ENCODE measurements around the gene SDF4. TPM values are rescaled to one million over a fixed set of nuclear protein-coding genes. Genes with fewer than 3 reads are reported as not detected.

The SDF4 gene
- total and polyA plus RNA-seq, 2 of the 8 experiments (the other 6 are each of a cell fraction or from before 2014, with no cell fraction given) = 45.5 to 75.6 TPM

DNA sequence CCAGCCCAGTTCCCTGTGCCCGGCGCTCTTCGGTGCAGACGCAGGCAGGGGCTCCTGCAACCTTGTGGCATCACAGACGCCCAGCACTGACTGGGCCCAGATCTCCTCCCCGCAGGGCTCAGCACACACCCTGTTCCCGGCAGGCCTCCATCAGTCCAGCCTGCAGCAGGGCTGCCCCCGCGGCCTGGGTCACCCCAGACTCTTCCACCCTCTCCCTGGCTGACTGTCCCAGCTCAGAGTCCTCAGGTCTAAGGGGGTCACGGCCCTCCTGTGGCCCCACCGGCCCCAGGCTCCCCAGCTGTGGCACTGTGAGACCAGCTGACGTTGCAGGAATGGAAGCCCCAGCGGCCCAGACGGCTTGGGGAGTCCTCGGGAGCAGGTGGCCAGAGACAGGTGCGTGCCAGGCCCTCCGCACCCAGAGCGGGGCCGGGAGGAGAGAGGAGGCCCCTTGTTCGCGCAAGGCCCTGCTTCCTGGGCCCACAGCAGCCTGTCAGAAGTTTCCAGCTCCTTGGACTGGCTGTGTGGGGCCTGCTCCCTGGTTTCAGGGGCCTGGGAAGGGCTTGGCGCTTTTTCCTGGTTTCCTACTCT lies 4.5 kb upstream of the SDF4 start:
- Histone ChIP-seq H4K20me1 (replicated peaks in 1 of 2; ENCODE audit: control insufficient read depth in 1 of 2, insufficient read depth in 2 of 2, low read length in 2 of 2) (peaks cover 2 to 13% of the 10 kb centered on the region in 2 experiments), H3K36me3 (ENCODE audit: control insufficient read depth in 2 of 4, insufficient read depth in 4 of 4, low read length in 3 of 4) (peaks cover 0 to 8% (median 0%) of the 10 kb centered on the region in 4 experiments; a peak in 1 of 8 replicates), H2BK5ac (ENCODE audit: low read depth, low read length) (no peak overlapping the region), H2BK120ac (replicated peaks; ENCODE audit: low read depth, low read length) (no peak overlapping the region), H3K56ac (replicated peaks; ENCODE audit: insufficient read length, low read depth, low read length) (no peak overlapping the region), H3K4ac (replicated peaks; ENCODE audit: insufficient read length, low read depth, low read length) (no peak overlapping the region), H3K23ac (ENCODE audit: insufficient read length) (no peak overlapping the region), H2BK12ac (ENCODE audit: low read depth, low read length) (no peak overlapping the region), H2BK20ac (ENCODE audit: low read length) (no peak overlapping the region), H2AK5ac (ENCODE audit: low read depth, low read length) (no peak overlapping the region), H3K27ac (ENCODE audit: low read depth, low read length) (no peak overlapping the region), H3K27me3 (replicated peaks in 1 of 4; ENCODE audit: control insufficient read depth in 3 of 4, extremely low read depth in 1 of 4, insufficient read depth in 3 of 4, low read length in 3 of 4) (no peaks in the 10 kb centered on the region; a peak in 2 of 7 replicates), H4K5ac (ENCODE audit: insufficient read length, low read depth, low read length) (no peak overlapping the region), H3K4me2 (ENCODE audit: insufficient read depth in 1 of 2, low read depth in 2 of 2, low read length in 2 of 2) (no peak overlapping the region), H3K9me3 (ENCODE audit: insufficient read depth in 2 of 2, low read depth in 1 of 2, low read length in 1 of 2) (peaks cover 0 to 9% of the 10 kb centered on the region in 2 experiments; a peak in 2 of 4 replicates), H3K4me1 (replicated peaks in 1 of 4; ENCODE audit: control insufficient read depth in 3 of 4, insufficient read depth in 4 of 4, low read length in 3 of 4) (peaks cover 0 to 9% (median 3%) of the 10 kb centered on the region in 4 experiments; a peak in 4 of 7 replicates), H4K8ac (ENCODE audit: extremely low read depth, insufficient read depth, low read length) (peak overlapping the region; percentile 41; the same call in 1 of the 2 replicates), H3K14ac (ENCODE audit: insufficient read length) (no peak overlapping the region), H3K18ac (ENCODE audit: extremely low read depth, low read length) (no peak overlapping the region), H2AFZ (ENCODE audit: low read length) (no peak overlapping the region), H4K91ac (replicated peaks; ENCODE audit: insufficient read length, low read length) (no peak overlapping the region), H3K23me2 (ENCODE audit: low read depth, low read length) (peaks cover under 1% of the 10 kb centered on the region; the same call in 1 of the 2 replicates), H2BK15ac (ENCODE audit: low read length) (no peak overlapping the region), H3K4me3 (ENCODE audit: extremely low read depth in 1 of 4, insufficient read depth in 2 of 4, low read depth in 3 of 4, low read length in 4 of 4) (no peak overlapping the region), H3K9ac (replicated peaks in 1 of 4; ENCODE audit: extremely low read depth in 1 of 4, low read depth in 3 of 4, low read length in 3 of 4) (no peak overlapping the region), H3K79me1 (ENCODE audit: low read depth, low read length) (peaks cover 16% of the 10 kb centered on the region), H3K79me2 (ENCODE audit: control insufficient read depth in 1 of 2, insufficient read depth in 2 of 2, low read length in 2 of 2) (peaks cover 0 to 8% of the 10 kb centered on the region in 2 experiments; a peak in 1 of 4 replicates)
- WGBS, 2 experiments (ENCODE audit: extremely low coverage in 1 of 2, insufficient coverage in 1 of 2, insufficient read length in 1 of 2, insufficient replicate concordance in 2 of 2, low coverage in 1 of 2, low lambda C conversion rate in 2 of 2, missing lambda C conversion rate in 1 of 2) = 87% methylated on average over 17 of the region's 22 CpGs; no CpG with 5 or more reads in 1 of the 2 experiments
- no peak for DNase-seq (ENCODE audit: low read depth in 1 of 2, low spot score in 2 of 2)
- FAIRE-seq = no peak
- ChIA-PET POLR2A (ENCODE audit: partially characterized antibody) (interaction anchor here (0.8 to 1.1 kb wide), 2 partner anchors 11 to 133 kb away, joined by 3 to 5 read pairs; partner anchors contain the start of gene C1QTNF12), CTCF (ENCODE audit: partially characterized antibody) (interaction anchor here (0.6 to 1.4 kb wide), 6 partner anchors 10 to 172 kb away, joined by 3 to 6 read pairs (median 4); partner anchors contain the start of gene C1QTNF12)
- TF ChIP-seq RFX5 (IDR thresholded peaks at IDR 0.05; ENCODE audit: borderline replicate concordance, low read depth, low read length) (no peak), TAF7 (optimal IDR thresholded peaks at IDR 0.05; ENCODE audit: borderline replicate concordance, low read depth, low read length) (no peak), NRF1 (IDR thresholded peaks at IDR 0.05; ENCODE audit: low read depth, low read length) (no peak), SIRT6 (IDR thresholded peaks at IDR 0.05; ENCODE audit: low read length) (no peak), SP4 (IDR thresholded peaks at IDR 0.05; ENCODE audit: low read length) (no peak), JUND (IDR thresholded peaks at IDR 0.05; ENCODE audit: low read length) (no peak), TBP (IDR thresholded peaks at IDR 0.05; ENCODE audit: low read depth, low read length) (no peak), RAD21 (IDR thresholded peaks at IDR 0.05 in 1 of 2, conservative IDR thresholded peaks at IDR 0.05 in 1 of 2; ENCODE audit: low read depth in 2 of 2, low read length in 2 of 2) (no peak), KDM1A (IDR thresholded peaks at IDR 0.05; ENCODE audit: borderline replicate concordance, low read length) (no peak), SUZ12 (IDR thresholded peaks at IDR 0.05; ENCODE audit: low read length) (no peak)
- TF ChIP-seq, protein P1, sequence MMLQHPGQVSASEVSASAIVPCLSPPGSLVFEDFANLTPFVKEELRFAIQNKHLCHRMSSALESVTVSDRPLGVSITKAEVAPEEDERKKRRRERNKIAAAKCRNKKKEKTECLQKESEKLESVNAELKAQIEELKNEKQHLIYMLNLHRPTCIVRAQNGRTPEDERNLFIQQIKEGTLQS (IDR thresholded peaks at IDR 0.05; ENCODE audit: insufficient read depth, low read depth, low read length) = no peak
- TF ChIP-seq, protein P2, sequence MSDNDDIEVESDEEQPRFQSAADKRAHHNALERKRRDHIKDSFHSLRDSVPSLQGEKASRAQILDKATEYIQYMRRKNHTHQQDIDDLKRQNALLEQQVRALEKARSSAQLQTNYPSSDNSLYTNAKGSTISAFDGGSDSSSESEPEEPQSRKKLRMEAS (IDR thresholded peaks at IDR 0.05) = no peak

Measured in H1 (cell line).